Activated CD4-positive, alpha-beta T cell treated with anti-CD3 and anti-CD28 coated beads, Interleukin-2, amount 50 U/mL, for 1 hour (primary cell): ENCODE data around the gene COLGALT1.

ENCODE experiments used
- DNase-seq: peaks from one replicate; pipeline ENCODE4 v3.0.0-alpha.2; 2020

The COLGALT1 gene

DNA sequence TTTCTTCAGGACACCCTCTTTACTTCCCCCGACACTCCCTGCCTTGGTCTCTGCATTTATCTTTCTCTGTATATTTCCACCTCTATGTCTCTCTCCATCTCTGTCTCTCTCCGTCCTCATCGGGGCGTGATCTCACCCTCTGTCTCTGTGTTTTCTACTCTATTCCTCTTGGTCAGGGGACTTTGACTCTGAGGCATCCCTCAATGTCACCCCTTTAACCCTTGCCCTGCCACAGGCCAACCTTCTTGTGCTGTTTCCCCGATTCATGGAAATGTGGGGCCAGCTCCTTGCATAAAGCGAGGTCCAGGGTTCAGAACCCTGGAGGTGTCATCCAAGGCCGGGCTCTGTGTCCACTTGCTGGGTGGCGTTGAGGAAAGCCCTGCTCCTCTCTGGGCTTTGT lies 46.8 kb downstream of the COLGALT1 start:
- DNase-seq: no peak

DNA sequence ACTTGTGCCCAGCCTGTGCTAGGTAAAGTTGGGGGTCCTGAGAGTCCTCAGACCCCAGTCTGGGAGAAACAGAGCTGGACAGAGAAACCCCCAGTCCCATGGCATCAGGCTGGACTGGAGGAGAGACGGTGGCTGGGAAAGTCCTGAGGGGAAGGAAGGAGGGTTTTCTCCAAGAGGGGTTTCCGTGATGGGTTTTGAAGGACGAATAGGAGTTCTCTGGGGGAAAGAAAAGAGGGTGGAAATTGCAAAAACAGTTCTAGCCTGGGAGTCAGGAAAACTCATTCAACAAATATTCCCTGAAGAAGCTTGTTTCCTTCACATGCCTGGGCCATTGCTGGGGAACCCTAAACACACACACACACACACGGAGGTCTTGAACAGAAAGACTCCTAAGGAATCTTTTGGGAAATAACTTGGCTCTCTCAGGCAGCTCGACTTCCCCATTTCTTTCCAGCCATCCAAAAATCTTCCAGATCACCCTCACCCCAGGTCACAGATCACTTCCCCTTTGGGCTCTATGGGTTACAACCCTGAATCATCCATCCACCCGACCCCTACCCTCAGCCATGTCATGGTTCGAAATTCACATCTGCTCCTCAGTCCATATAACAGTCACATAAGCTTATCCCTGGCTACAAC lies 47.5 kb downstream of the COLGALT1 start:
- DNase-seq: no peak

DNA sequence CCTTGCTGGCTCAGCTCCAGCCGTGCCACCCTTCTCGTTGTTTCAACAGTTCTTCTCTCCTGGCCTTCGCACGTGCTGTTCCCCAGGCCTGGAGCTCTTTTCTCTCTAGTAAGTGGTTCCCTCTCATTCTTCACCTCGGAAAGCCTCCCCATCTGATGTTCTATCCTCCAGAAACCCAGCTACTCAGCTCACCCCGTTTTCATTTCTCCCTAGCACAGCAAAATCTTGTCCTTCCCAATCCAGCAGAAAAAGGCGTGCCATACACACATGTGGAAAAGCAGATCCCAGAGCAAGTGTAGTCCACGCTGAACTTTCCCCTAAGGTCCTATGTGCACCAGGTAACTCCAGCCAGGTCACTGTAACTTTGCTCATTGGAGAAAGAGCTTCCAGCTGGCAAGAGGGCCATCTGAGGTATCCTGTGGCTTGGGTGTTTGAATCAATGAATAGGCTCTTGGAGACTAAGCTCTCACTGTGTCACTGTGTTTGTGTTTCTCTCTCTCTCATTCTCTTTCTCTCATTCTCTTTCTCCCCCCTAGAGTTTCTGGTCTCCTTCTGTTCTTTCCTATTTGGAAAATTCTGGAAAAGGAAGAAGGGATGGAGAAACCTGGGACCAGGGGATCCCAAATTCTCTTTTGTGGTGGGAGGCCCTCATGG lies 49.0 kb downstream of the COLGALT1 start:
- DNase-seq: no peak

DNA sequence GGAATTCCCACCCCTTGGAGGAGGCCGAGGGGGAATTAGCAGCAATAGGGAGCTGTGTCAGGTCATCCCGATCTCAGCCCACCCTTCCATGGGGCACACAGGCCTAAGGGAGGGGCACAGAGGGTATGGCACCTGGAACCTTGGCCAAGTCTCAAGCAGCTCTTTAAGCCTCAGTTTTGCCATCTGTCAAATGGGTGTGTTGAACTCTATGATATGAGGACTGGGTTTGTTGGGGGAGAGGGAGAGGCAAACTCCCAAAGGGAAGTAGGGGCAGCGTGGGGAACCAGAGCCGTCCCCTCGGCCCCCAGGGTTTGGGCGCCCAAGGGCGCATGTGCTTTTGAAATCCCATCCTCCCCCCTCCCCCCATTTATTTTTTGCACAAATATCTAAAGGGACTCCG lies 49.7 kb downstream of the COLGALT1 start:
- no peak for DNase-seq

DNA sequence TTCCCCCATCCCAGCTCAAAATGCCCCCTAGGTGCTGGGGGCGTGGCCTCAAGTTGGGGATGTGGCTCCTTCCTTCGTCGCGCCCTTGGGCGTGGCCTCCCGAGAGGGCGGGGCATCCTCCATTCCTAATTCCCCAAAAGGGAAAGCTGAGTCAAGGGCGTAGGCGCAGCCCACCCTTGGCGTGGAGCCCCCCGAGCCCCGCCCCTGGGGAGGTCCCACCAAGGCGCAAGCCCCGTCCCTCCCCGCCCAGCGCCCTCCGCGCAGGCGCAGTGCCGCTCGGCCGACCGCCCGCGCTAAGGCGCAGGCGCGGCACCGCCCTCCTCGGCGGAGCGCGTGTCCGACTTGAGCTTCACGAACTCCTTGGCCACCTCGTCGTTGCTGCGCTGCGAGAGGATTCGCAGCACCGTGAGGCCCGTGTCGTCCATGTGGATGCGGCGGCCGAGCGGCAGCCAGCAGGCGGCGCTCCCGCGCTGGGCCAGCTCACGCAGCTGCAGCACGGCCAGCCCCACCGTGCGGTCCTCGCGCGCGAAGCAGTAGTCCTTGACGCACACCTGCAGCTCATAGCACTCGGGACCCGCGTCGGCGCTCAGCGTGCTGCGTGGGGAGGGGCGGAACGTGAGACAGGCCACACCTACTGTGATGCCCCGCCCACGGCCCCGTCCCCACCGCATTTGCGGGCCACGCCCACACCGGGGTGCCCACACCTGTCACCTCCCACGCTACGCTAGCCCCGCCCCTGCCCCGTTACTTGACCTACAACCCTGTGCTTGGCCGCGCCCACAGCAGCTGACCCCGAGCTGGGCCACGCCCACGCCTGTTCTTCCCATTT lies 50.5 kb downstream of the COLGALT1 start:
- peak; percentile 83 for DNase-seq

DNA sequence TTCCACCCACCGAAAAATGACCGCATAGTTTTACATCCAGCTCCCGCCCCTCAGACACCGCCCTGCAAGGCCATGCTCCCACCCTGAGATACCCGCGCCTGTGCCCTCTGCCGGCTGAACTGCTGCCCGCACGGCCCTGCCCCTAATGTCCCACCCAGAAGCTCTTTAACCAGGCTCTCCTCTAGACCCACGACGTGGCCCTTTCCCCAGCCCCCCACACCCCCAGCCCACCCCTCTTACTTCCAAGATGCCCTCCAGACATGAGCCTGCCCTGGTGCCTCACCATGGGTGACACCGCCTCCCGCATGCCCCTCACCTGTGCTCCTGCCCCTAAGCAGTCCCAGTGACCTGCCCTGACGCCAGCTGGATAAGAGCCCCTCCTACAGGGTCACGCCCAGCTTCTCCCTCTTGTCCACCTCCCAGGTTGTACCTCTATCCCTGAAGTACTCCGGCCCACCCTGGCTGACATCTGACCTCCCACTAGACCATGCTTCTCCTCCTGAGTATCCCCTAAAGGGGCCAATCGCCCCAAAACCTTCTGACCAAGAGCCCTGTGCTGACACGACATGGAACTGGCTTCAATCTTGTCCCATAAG lies 51.2 kb downstream of the COLGALT1 start:
- DNase-seq: no peak

DNA sequence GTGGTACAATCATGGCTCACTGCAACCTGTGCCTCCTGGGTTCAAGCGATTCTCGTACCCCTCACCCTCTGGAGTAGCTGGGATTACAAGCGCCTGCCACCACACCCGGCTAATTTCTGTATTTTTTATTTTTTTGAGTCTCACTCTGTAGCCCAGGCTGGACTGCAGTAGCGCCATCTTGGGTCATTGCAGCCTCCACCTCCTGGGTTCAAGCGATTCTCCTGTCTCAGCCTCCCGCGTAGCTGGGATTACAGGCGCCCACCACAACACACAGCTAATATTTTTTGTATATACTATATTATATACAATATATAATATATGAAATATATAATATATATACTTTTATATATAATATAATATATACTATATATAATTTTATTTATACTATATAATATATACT lies 52.5 kb downstream of the COLGALT1 start:
- no peak for DNase-seq

DNA sequence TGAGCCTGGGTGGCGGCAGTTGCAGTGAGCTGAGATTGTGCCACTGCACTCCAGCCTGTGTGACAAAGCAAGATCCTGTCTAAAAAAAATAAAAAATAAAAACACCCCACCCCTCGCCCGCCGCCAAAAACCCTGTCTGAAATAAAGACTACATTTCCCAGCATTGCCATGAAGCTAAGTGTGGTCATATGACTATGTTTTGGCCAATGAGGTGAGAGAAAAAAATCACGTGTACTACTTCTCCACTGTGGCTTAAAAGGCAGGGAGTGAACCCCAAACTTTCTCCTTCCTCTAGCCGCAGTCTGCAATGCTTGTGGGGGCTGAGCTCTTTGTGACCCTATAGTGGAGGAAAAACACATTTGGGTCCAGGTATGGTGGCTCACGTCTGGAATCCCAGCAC lies 54.9 kb downstream of the COLGALT1 start:
- DNase-seq: no peak

DNA sequence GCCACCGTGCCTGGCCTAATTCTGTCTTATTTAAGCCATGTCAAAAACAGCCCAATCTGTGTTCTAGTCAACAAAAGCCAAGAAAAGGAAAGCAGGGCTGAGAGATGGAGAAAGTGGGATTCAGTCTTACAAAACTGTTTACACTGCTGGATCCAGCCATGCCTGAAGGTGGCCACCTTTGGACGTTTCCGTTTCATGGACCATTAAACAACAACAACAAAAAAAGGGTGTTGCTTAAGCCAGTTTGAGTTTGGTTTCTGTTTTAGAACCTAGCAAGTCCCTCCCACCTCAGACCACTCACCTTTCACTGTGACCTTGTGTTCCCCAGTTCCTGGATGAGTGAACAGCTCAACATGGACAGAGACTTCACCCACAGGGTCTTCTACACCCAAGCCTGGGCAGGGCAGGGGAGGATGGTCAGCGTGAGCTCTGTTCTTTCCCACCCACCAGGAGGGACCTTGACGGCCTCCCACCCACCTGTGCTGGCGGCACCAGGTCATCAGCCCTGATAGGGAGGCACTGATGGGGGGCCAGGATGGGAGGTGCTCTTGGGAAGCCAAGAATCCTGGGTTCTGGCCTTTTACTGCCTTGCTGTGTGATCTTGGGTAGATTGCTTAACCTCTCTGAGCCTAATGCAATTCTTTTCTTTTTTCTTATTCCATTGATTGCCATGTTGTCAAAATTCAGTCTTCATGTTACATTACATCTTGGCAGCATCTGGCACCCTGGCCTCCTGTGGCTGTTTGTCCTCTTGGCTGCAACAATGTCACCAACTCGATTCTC lies 56.2 kb downstream of the COLGALT1 start:
- no peak for DNase-seq

DNA sequence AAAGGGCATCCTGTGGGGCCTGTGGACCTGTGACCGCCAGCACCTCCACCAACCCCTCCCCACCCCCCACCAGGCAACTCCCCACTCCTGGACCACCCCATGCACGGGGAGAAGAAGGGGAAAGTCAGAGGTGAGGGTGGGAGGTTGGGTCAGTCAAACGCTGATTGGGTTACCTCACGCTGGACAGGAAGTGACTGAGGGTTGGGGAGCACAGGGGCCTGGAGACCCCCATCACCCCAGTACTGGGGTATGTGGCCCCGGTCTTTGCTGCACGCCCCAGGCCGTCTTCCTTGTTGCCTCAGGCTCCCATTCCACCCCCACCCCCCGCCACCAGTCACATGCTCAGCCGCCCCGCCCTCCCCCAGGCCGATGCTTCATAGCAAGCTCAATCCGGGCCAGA lies 59.0 kb downstream of the COLGALT1 start:
- no peak for DNase-seq

DNA sequence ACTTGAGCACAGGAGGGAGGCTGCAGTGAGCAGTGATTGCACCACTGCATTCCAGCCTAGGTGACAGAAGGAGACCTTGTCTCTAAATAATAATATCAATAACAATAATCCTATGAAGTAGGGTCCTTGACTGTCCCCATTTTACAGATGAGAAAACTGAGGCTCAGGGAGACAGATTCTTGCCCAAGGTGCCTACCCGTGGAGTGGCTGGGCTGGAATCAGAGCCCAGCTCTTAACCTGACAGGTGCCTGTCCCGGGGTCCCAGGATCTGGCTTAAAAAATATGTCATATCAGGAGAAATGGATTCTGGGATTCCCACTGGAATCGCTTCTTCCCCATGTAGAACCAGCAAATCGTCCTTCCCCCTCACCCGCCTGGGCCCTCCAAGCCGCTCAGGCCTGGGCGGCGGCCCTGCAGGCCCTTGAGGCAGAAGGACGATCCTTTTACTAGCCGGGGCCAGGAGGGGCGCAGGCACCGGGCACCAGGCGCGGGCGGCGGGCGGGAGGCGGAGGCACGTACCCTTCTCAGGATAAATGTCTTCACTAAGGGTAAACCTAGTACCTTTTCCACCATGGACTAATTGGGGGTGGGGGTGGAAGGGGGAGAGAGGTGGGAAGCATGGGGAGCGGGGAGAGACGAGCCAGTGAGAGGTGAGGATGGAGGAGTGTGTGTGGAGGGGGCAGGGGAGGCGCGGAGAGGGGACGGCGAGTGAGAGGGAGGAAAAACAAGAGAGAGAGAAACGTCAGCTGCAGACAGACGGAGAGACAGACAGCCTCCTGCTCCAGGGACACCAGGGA lies 60.6 kb downstream of the COLGALT1 start:
- DNase-seq: no peak

DNA sequence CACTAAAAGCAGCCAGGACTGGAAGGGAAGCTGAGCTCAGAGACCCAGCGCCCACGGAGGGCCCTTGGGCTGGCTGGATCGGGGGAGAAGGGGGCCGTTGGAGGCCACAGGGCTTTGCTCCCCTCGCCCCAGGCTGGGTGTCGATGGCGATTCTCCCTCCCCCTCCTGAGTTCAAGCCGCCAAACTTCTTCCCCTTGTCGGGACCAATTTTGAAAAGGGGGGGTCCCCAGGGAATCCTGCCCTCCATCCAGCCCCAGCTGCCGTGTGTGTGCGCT lies 61.2 kb downstream of the COLGALT1 start:
- DNase-seq: no peak

DNA sequence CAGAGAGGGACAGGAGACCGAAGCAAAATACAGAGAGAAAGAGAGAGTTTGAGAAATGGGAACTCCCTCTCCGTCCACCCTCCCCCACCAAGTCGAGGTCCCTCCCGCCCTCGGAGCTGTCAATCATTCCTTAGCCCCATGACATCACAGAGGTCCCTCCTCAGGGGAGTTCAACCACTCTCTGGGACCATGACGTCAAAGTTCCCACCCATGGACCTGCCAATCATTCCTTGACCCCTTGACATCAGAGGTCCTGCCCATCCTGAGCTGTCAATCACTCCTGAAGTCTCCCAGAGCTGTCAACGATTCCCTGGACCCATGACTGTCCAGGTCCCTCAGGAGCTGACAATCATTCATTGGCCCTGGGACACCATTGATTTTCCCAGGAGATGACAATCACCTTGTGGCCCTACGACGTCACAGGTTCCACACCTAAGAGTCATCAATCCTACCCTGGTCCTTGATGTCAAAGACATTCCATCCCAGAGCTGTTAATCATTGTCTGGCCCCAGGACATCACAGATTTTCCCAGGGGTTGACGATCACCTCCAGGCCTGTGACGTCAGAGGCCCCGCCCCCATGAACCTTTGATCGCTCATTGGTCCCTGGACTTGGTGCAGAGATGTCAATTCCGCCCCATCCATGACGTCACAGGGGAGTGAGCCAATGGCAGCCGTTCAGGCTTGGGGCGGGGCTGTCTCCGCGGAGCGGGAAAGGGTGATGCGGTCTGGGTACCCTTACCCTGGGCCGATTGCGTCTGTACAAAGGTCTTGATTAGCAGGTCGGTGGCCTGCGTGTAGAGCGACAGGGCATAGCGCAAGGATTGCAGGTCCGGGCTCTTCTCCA lies 61.7 kb downstream of the COLGALT1 start:
- no peak for DNase-seq

DNA sequence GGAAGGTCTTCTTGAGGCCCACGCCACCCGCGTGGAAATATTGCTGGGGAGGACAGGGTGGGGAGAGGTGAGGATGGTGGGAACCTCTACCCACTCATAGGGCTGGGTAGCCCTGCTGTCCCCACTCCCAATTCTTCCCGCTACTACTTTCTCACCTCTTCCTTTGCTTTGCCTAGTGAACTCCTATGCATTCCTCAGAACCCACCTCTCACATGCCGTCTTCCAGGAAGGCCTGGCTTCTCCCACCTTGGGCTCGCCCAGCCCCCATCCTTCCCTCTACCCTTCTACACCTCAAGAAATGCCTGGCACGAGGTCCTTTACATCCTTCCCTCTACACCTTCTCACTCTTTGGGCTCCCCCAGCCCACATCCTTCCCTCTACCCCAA lies 62.4 kb downstream of the COLGALT1 start:
- DNase-seq: no peak

DNA sequence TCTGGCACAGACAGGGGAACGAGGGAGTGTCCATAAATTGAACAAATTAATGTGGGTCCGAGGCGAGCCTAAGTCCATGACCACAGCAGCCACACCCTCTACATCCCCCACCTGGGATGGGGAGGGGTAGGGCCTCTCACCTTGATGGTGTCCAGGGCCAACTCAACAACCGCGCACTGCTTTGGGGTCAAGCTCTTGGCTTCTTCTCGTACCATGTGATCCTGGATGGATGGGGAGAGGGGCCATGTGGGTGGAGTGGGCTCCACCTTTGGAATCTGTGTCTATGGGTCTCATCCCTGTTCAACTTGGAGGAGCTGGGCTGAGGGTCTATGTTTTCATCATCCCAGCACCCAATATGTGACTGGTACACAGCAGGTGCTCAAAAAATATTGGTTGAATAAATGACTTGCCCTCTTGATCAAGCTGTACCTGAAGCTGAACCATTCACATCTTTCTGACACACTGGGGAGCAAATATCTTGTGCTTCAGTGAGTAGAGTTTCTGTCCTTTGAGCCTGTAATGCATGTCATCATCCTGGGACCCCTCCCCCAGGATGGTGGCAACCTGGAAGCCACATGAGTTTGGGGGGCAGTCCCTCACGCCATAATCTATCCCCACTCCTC lies 62.9 kb downstream of the COLGALT1 start:
- DNase-seq: no peak

DNA sequence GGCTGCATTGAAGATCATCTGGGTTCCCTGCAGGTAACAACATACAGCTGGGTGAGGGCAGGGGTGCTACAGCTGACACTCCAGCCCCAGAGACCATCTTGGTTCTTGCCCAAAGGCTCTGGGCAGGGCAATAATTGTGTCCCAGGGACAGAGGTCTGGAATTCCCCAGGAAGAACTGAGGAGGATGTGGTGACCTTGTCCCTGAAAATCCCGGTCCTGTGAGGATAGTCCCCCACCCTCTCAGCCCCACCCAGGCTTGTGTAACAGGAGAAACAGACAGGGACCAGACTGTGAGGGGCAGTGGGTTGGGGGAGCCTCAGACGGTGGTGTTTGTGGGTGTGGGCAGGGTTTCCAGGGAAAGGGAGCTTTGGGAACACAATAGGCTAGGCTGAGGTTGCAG lies 63.5 kb downstream of the COLGALT1 start:
- DNase-seq: no peak

DNA sequence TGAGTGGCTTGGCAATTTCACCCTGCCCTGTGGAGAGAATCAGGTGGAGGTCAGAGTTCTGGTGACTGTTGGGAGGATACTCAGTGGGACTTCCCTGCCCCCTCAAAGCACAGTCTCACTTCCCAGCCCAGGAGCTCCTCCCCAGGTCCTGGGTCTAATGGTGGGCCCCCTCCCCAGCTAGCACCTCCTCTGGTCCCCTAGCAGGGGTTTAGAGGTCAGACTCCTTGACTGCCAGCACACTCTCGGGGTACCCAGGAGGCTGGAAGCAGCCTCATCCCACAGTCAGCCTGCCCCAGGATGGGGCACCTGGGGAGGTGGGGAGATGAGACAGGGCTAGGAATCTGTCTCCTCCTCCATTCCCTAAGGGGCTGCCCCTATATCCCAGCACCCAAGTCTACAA lies 65.2 kb downstream of the COLGALT1 start:
- DNase-seq: no peak

DNA sequence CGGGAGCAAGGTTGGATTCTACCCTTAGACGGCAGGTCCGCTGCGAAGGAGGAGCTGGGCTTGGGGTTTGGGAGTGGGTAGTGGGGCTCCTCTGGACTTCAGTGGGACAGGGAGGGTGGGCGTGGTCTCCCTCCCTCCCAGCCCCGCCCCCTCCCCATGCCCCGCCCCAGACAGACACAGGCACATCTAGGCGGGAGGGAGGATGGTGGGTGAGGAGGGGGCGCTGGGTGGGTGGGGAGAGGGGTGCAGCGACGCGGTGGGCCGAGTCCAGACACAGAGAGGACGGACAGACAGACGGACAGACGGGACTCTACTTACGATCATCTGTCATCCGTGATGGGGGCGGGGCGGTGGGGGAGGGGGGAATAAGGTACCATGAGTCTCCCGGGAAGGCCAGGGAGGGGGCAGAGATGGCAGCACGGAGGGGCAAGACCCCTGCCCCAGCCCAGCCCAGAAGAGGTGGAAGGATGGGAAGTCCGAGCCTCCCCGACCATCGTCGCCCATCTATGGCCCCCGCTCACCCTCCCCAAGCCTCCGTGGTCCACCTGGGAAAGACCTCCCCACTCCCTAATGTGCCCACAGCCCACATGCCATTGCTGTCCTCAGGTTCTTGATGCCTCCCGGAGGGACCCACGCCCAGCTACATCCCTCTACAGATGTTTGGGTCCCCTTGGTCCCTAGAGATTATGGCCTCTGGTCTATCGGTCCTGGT lies 67.9 kb downstream of the COLGALT1 start:
- no peak for DNase-seq

DNA sequence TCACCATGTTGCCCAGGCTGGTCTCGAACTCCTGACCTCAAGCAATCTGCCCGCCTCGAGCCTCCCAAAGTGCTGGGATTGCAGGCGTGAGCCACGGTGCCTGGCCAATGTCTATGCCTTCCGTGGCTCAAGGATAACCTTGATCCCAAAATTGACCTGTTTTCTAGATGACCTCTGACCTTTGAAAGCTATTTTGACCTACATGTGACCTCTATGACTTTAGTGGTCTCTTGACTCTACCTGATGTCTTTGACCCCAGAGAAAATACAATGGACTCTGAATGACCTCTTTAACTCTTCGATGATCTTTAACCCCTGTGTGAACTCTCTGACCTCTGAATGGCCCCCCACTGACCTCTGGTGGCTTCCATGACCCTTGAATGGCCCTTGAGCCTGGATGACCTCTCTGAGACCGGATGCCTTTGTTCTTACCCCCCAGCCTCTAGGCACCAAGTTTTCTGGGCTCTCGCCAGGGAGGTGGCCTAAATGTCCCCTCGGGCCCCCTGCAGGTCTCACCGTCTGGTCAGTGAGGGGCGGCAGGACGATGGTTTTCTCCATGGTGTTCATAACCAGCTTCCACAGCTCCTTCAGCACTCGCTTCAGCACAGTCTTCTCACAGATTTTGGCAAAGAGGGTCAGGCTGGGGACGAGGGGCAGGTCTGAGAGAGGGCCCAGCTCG lies 69.0 kb downstream of the COLGALT1 start:
- DNase-seq: no peak

DNA sequence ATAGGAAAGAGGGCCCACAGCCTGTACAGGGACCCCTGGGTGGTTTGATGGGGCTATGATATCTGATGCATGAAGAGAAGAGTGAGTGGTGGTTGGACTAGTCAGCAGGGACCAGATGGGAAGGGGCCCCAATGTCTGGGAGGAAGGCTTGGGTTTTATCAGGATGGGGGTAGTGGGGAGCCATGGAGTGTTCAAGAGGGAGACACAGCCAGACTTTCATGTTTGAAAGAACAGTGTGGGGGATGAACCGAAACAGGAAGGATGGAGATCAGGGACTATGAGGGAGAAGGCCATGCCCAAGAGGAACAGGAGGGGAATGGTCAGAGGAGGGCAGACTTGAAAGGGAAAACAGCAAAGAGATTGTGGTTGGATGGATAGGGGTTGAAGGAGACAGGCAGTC lies 69.6 kb downstream of the COLGALT1 start:
- no peak for DNase-seq
